ENCODE results near the gene ZNF132.
A peak's percentile ranks its signal among the peaks of the same experiment; 100 is the strongest.

ZNF132 gene

GRCh38 chr19:58386576-58387337, 53.2 kb downstream of the ZNF132 start, which contains the start of gene RPS5:
TSS of gene RPS5 (plus strand) at chr19:58387269. CDS start at chr19:58388138, 869 bp downstream.
- peaks cover 32% of the 10 kb centered on the region for H3K4me1 ChIP-seq (ENCODE audit: low read length)
- no peaks in the 10 kb centered on the region for H3K9me3 ChIP-seq (ENCODE audit: insufficient read depth, low read length)
- H3K4me3 ChIP-seq (ENCODE audit: low read length), result peak within 1 kb of the TSS; percentile 86
- peaks cover 26% of the 10 kb centered on the region for H4K20me1 ChIP-seq (ENCODE audit: insufficient read depth, low read length)
- H3K4me2 ChIP-seq (ENCODE audit: low read length), result peak within 1 kb of the TSS; percentile 94
- peak within 1 kb of the TSS; percentile 90 for H3K27ac ChIP-seq (ENCODE audit: low read length)
- H2AFZ ChIP-seq (ENCODE audit: low read depth, low read length), result no peak within 1 kb of the TSS
- no peaks in the 10 kb centered on the region for H3K27me3 ChIP-seq (ENCODE audit: low read depth, low read length)
- H3K79me2 ChIP-seq (ENCODE audit: low read length), result peaks cover 74% of the 10 kb centered on the region
- H3K36me3 ChIP-seq (replicated peaks; ENCODE audit: low read depth, low read length), result peaks cover 25% of the 10 kb centered on the region
- TF ChIP-seq, protein P1, sequence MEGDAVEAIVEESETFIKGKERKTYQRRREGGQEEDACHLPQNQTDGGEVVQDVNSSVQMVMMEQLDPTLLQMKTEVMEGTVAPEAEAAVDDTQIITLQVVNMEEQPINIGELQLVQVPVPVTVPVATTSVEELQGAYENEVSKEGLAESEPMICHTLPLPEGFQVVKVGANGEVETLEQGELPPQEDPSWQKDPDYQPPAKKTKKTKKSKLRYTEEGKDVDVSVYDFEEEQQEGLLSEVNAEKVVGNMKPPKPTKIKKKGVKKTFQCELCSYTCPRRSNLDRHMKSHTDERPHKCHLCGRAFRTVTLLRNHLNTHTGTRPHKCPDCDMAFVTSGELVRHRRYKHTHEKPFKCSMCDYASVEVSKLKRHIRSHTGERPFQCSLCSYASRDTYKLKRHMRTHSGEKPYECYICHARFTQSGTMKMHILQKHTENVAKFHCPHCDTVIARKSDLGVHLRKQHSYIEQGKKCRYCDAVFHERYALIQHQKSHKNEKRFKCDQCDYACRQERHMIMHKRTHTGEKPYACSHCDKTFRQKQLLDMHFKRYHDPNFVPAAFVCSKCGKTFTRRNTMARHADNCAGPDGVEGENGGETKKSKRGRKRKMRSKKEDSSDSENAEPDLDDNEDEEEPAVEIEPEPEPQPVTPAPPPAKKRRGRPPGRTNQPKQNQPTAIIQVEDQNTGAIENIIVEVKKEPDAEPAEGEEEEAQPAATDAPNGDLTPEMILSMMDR (IDR thresholded peaks at IDR 0.05; ENCODE audit: low read depth, low read length), result no peak
- no peak for TF ChIP-seq EZH2phosphoT487 (IDR thresholded peaks at IDR 0.05; ENCODE audit: low read depth)
- peak within 1 kb of the TSS; percentile 95 for H3K9ac ChIP-seq (ENCODE audit: low read length)

DNA sequence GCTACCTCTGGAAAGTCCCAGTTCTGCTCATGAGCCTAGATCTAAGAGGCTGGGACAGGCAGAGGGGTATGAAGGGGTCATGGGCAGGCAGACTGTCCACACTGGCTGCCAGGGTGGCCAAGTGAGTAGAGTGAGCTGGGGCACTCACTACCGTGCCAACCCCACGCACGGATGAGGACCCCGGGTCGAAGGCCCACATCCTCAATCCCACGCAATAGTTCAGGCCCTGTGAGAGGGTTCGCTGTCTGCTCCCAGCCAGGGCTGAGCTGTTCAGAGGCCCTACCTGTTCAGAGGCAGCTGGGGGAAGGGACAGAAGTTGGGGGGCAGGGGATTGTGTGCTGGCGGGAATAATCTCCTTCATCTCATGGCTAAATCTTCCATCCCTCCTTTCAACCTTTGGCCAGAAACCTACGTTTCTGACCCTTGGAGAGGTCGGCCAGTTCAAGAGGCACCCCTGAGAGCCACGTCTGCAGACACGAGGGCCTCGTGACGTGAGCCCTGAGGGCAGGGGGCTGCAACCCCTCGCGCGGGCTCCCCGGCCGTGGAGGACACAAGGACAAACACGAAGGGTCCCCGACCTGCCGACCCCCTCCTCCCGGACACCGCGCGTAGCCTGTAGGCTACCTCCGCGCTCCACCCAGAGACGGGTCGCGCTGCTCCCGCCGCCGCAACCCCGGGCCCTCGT, 53.9 kb downstream of the ZNF132 start:
- Histone ChIP-seq H3K9ac (ENCODE audit: low read length) (peak overlapping the region; percentile 95), H3K27me3 (ENCODE audit: low read depth, low read length) (no peaks in the 10 kb centered on the region), H3K9me3 (ENCODE audit: insufficient read depth, low read length) (no peaks in the 10 kb centered on the region), H2AFZ (ENCODE audit: low read depth, low read length) (no peak overlapping the region), H3K79me2 (ENCODE audit: low read length) (peaks cover 67% of the 10 kb centered on the region), H3K4me1 (ENCODE audit: low read length) (peaks cover 32% of the 10 kb centered on the region), H3K4me3 (ENCODE audit: low read length) (peak overlapping the region; percentile 86), H4K20me1 (ENCODE audit: insufficient read depth, low read length) (peaks cover 25% of the 10 kb centered on the region), H3K36me3 (replicated peaks; ENCODE audit: low read depth, low read length) (peaks cover 24% of the 10 kb centered on the region), H3K27ac (ENCODE audit: low read length) (peak overlapping the region; percentile 90), H3K4me2 (ENCODE audit: low read length) (peak overlapping the region; percentile 94)
- TF ChIP-seq, protein P1 (IDR thresholded peaks at IDR 0.05; ENCODE audit: low read depth, low read length), result no peak
- no peak for TF ChIP-seq EZH2phosphoT487 (IDR thresholded peaks at IDR 0.05; ENCODE audit: low read depth)

- H3K27ac ChIP-seq (ENCODE audit: low read length), result peak overlapping the region; percentile 90
- peaks cover 32% of the 10 kb centered on the region for H3K4me1 ChIP-seq (ENCODE audit: low read length)
- TF ChIP-seq EZH2phosphoT487 (IDR thresholded peaks at IDR 0.05; ENCODE audit: low read depth), result no peak
- TF ChIP-seq, protein P1 (IDR thresholded peaks at IDR 0.05; ENCODE audit: low read depth, low read length), result no peak
- no peak overlapping the region for H2AFZ ChIP-seq (ENCODE audit: low read depth, low read length)
- H3K79me2 ChIP-seq (ENCODE audit: low read length), result peaks cover 61% of the 10 kb centered on the region
- H3K4me2 ChIP-seq (ENCODE audit: low read length), result peak overlapping the region; percentile 94
- H3K36me3 ChIP-seq (replicated peaks; ENCODE audit: low read depth, low read length), result peaks cover 18% of the 10 kb centered on the region
- H3K4me3 ChIP-seq (ENCODE audit: low read length), result peak overlapping the region; percentile 86
- H4K20me1 ChIP-seq (ENCODE audit: insufficient read depth, low read length), result peaks cover 19% of the 10 kb centered on the region
- H3K9ac ChIP-seq (ENCODE audit: low read length), result peak overlapping the region; percentile 95
- H3K27me3 ChIP-seq (ENCODE audit: low read depth, low read length), result no peaks in the 10 kb centered on the region
- H3K9me3 ChIP-seq (ENCODE audit: insufficient read depth, low read length), result no peaks in the 10 kb centered on the region
These were observed 54.6 kb downstream of the ZNF132 start for GRCh38 chr19:58385313-58385890.

All from OCI-LY3 (cell line).